WTC11 (cell line): ENCODE data around the gene MCRS1.

Source experiments
- CREB1 ChIP-seq: sonication (generic); formaldehyde crosslinking; IDR thresholded peaks from 2 replicates; pipeline ENCODE4 v1.8.0; 2023; ENCODE audit warnings: mild to moderate bottlenecking, missing genetic modification reagents
- CTCF ChIP-seq: fragments of 200-600 bp; IDR thresholded peaks from 2 replicates; pipeline ENCODE4 v1.8.0; 2022; ENCODE audit warnings: antibody characterized with exemption
- ETV6 ChIP-seq: sonication (generic); formaldehyde crosslinking; IDR thresholded peaks from 2 replicates; pipeline ENCODE4 v1.8.1; 2022; ENCODE audit warnings: mild to moderate bottlenecking, missing genetic modification reagents
- NFE2L1 ChIP-seq: sonication (generic); formaldehyde crosslinking; IDR thresholded peaks from 2 replicates; pipeline ENCODE4 v1.8.1; 2023; ENCODE audit warnings: missing genetic modification reagents

GRCh38 chr12:49604856-49605255 lies 36.9 kb upstream of the MCRS1 start:
- TF ChIP-seq ETV6 (CRISPR knock-in tag) (no peak), CTCF (no peak), CREB1 (no peak), NFE2L1 (CRISPR knock-in tag) (no peak)
